Peyer's patch (tissue), 4 donors: ENCODE results near the gene SLC25A38. TPM values are rescaled to one million over a fixed set of nuclear protein-coding genes. Genes with fewer than 3 reads are reported as not detected.

Experiments used
- DNase-seq, 3 donors: peaks; one replicate each; pipeline ENCODE4 v3.0.0-alpha.2; 2017 to 2019
- H3K27ac ChIP-seq, 4 donors: fragments of 200-600 bp; sonication (generic); one replicate each; pipeline ENCODE4 v1.5.1; 2016 to 2019
- H3K27me3 ChIP-seq, 2 donors: fragments of 200-600 bp; sonication (generic); one replicate each; pipeline ENCODE4 v1.5.1; 2019
- H3K36me3 ChIP-seq, 3 donors: fragments of 200-600 bp; sonication (generic); one replicate each; pipeline ENCODE4 v1.5.1; 2016 to 2019
- H3K4me1 ChIP-seq, 4 donors: fragments of 200-600 bp; sonication (generic); one replicate each; pipeline ENCODE4 v1.5.1; 2016 to 2019
- H3K4me3 ChIP-seq, 4 donors: fragments of 200-600 bp; sonication (generic); 1 replicate in 3 of 4; 2 replicates in 1 of 4; pipeline ENCODE4 v1.5.1; 2016 to 2019; ENCODE audit warnings: mild to moderate bottlenecking in 1 of 4
- H3K9me3 ChIP-seq, 4 donors: fragments of 200-600 bp; sonication (generic); one replicate each; pipeline ENCODE4 v1.5.1; 2016 to 2019; ENCODE audit warnings: mild to moderate bottlenecking in 1 of 4
- CTCF ChIP-seq, 6 experiments: fragments of 450-650 bp in 4 of 6; fragments of 200-600 bp in 2 of 6; sonication (generic) in 1 of 6; IDR thresholded peaks; one replicate each; pipeline ENCODE4 v1.5.1; 2017 to 2019; ENCODE audit warnings: antibody characterized with exemption in 6 of 6, mild to moderate bottlenecking in 3 of 6, moderate library complexity in 1 of 6
- POLR2A ChIP-seq, 2 donors: fragments of 450-650 bp; IDR thresholded peaks; one replicate each; pipeline ENCODE4 v1.5.1; 2017; ENCODE audit warnings: antibody characterized with exemption in 2 of 2, mild to moderate bottlenecking in 2 of 2, moderate library complexity in 2 of 2
- total RNA-seq, 4 donors: library from RNA; depleted of rRNA; stranded (reverse); fragments of >200 nt; gene quantifications; one replicate each; pipeline ENCODE4 v1.1.0, GENCODE V29; 2016

Gene SLC25A38, protein sequence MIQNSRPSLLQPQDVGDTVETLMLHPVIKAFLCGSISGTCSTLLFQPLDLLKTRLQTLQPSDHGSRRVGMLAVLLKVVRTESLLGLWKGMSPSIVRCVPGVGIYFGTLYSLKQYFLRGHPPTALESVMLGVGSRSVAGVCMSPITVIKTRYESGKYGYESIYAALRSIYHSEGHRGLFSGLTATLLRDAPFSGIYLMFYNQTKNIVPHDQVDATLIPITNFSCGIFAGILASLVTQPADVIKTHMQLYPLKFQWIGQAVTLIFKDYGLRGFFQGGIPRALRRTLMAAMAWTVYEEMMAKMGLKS
- total RNA-seq: 10 to 100 TPM; 15.8 to 35.5 (median 28.4) TPM

DNA sequence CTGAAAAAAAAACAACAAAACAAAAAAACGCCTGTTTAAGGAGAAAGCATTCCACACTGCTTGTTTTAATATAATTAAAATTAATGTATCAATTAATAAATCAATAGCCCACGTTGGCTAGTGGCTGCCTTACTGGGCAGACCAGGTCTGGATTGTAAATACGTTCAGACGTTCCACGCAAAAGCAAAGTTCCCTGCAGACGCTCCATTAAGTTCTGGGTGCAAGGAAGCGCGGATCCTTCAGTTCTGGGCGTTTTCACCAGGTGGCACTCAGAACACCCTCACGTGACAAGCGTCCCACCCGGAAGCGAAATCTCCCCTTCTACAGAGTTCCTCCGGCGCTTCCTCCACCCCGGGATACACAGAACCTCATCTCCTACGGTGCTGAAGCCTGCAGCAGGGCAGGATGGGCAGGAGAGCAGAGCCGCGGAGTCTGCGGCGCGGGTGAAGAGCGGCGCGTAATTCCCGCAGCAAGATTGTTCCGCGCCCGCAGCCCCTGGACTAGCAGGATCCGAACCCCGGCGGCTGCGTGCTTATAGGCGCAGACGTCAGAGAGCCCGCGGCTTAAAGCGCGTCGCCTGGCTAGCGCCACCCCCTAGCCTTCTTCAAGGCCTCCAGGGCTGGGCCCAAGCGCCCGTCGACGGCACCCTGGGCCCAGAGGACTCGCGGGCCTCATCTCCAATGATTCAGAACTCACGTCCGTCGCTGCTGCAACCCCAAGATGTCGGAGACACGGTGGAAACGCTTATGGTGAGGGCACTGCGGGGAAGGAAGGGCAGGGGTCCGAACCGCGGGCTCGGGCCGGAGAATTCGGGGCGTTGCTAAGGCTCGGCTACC, at the start of gene SLC25A38:
TSS of gene SLC25A38 (plus strand) at position 326 of the 836 bp plus-strand sequence. CDS start at position 681, 355 bp downstream.
- Histone ChIP-seq H3K9me3 (no peaks in the 10 kb centered on the region), H3K36me3 (no peaks in the 10 kb centered on the region), H3K27ac (peak within 1 kb of the TSS; percentile 92 to 97 (median 95)), H3K4me1 (peaks cover 0 to 34% (median 6%) of the 10 kb centered on the region in 4 donors), H3K4me3 (peak within 1 kb of the TSS; percentile 71 to 95 (median 78)), H3K27me3 (no peaks in the 10 kb centered on the region)
- DNase-seq: peak; percentile 90 to 93 (median 92)
- TF ChIP-seq POLR2A (IDR thresholded peaks at IDR 0.05) (peak; percentile 45 to 47), CTCF (IDR thresholded peaks at IDR 0.05) (peak in 5 of 6 experiments; percentile 30 to 52 (median 37))

DNA sequence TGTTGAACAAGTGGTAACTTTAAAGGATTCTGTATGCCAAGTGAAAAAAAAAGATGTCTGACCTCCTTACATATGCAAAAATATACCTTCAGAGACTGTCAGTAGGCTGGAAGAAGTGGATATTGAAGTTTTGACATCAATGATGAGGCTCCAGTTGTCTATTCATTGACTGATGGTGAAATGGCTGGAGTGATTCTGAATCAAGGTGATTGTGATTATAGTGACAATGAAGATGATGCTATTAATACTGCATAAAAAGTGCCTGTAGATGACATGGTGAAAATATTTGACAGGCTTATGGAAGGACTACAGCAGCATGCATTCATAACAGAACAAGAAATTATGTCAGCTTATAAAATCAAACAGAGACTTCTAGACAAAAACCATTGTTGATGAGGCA, 49.6 kb upstream of the SLC25A38 start:
- Histone ChIP-seq H3K9me3 (no peaks in the 10 kb centered on the region), H3K36me3 (no peaks in the 10 kb centered on the region), H3K4me3 (no peak overlapping the region), H3K27ac (no peak overlapping the region), H3K4me1 (no peaks in the 10 kb centered on the region), H3K27me3 (no peaks in the 10 kb centered on the region)
- no peak for DNase-seq
- TF ChIP-seq POLR2A (IDR thresholded peaks at IDR 0.05): no peak
- TF ChIP-seq CTCF (IDR thresholded peaks at IDR 0.05): no peak

- Histone ChIP-seq H3K4me1 (no peaks in the 10 kb centered on the region), H3K4me3 (no peak overlapping the region), H3K27me3 (no peaks in the 10 kb centered on the region), H3K9me3 (no peaks in the 10 kb centered on the region), H3K36me3 (no peaks in the 10 kb centered on the region), H3K27ac (no peak overlapping the region)
- DNase-seq: no peak
- TF ChIP-seq POLR2A (IDR thresholded peaks at IDR 0.05) (no peak), CTCF (IDR thresholded peaks at IDR 0.05) (no peak)
Observed at GRCh38 chr3:39334205-39334604, 49.0 kb upstream of the SLC25A38 start.

- Histone ChIP-seq H3K36me3 (no peaks in the 10 kb centered on the region), H3K4me1 (no peaks in the 10 kb centered on the region), H3K9me3 (no peaks in the 10 kb centered on the region), H3K27me3 (no peaks in the 10 kb centered on the region), H3K4me3 (no peak overlapping the region), H3K27ac (no peak overlapping the region)
- DNase-seq: no peak
- TF ChIP-seq POLR2A (IDR thresholded peaks at IDR 0.05) (no peak), CTCF (IDR thresholded peaks at IDR 0.05) (no peak)
Observed at GRCh38 chr3:39338201-39338600, 45.0 kb upstream of the SLC25A38 start.

GRCh38 chr3:39339086-39339485, 44.1 kb upstream of the SLC25A38 start:
- H3K27me3 ChIP-seq: no peaks in the 10 kb centered on the region
- no peaks in the 10 kb centered on the region for H3K4me1 ChIP-seq
- no peak overlapping the region for H3K27ac ChIP-seq
- no peaks in the 10 kb centered on the region for H3K9me3 ChIP-seq
- DNase-seq: no peak
- TF ChIP-seq CTCF (IDR thresholded peaks at IDR 0.05): no peak
- TF ChIP-seq POLR2A (IDR thresholded peaks at IDR 0.05): no peak
- H3K36me3 ChIP-seq: no peaks in the 10 kb centered on the region
- no peak overlapping the region for H3K4me3 ChIP-seq
